A204.1 (cell line): ENCODE data around the gene DPP4.

Source experiments
- FAIRE-seq: peaks from 2 replicates; lab custom pipeline; 2012; peaks lifted over from hg19 to GRCh38; lab: Jason Lieb, UNC

Gene DPP4

GRCh38 chr2:162017233-162017632, 56.8 kb downstream of the DPP4 start:
- FAIRE-seq: no peak

GRCh38 chr2:162016080-162016479, 57.9 kb downstream of the DPP4 start:
- FAIRE-seq: no peak

GRCh38 chr2:162014751-162015150, 59.3 kb downstream of the DPP4 start:
- no peak for FAIRE-seq

GRCh38 chr2:162013514-162014475, 60.2 kb downstream of the DPP4 start:
- no peak for FAIRE-seq

- FAIRE-seq: no peak
These were observed 61.4 kb downstream of the DPP4 start for GRCh38 chr2:162012565-162013058.

- FAIRE-seq: no peak
These were observed 62.1 kb downstream of the DPP4 start for GRCh38 chr2:162011706-162012564.

- FAIRE-seq: no peak
These were observed 64.5 kb downstream of the DPP4 start for GRCh38 chr2:162009543-162009942.

GRCh38 chr2:162007447-162008040, 66.5 kb downstream of the DPP4 start:
- peak; percentile 92 for FAIRE-seq

- FAIRE-seq: no peak
These were observed 67.7 kb downstream of the DPP4 start for GRCh38 chr2:162006337-162006736.

- no peak for FAIRE-seq
These were observed 70.0 kb downstream of the DPP4 start for GRCh38 chr2:162004031-162004430.

GRCh38 chr2:162002623-162003235, 71.3 kb downstream of the DPP4 start:
- no peak for FAIRE-seq

GRCh38 chr2:162000431-162000830, 73.6 kb downstream of the DPP4 start:
- no peak for FAIRE-seq

- no peak for FAIRE-seq
These were observed 74.7 kb downstream of the DPP4 start for GRCh38 chr2:161999321-161999720.

GRCh38 chr2:161998857-161999256, 75.2 kb downstream of the DPP4 start:
- no peak for FAIRE-seq

- no peak for FAIRE-seq
These were observed 76.0 kb downstream of the DPP4 start for GRCh38 chr2:161997916-161998471.

GRCh38 chr2:161995553-161996016, 78.4 kb downstream of the DPP4 start:
- FAIRE-seq: no peak

- FAIRE-seq: no peak
These were observed 79.1 kb downstream of the DPP4 start for GRCh38 chr2:161994761-161995520.

- FAIRE-seq: no peak
These were observed 81.5 kb downstream of the DPP4 start for GRCh38 chr2:161992531-161992930.

GRCh38 chr2:161991991-161992390, 82.0 kb downstream of the DPP4 start:
- no peak for FAIRE-seq

GRCh38 chr2:161990741-161991140, 83.3 kb downstream of the DPP4 start:
- no peak for FAIRE-seq

GRCh38 chr2:161990036-161990435, 84.0 kb downstream of the DPP4 start:
- no peak for FAIRE-seq
